H1 (cell line): Measurements from ENCODE around the gene KRTAP12-2.

Experiments
- CHD1 ChIP-seq: IDR thresholded peaks from 2 replicates; pipeline ENCODE4 v1.6.1; 2012; ENCODE audit warnings: low read depth, low read length, improper control_type of control experiment
- CHD7 ChIP-seq: fragments of 300-600 bp; sonication (generic); IDR thresholded peaks from 2 replicates; pipeline ENCODE4 v1.7.1; 2012; ENCODE audit warnings: low read length, moderate library complexity, mild to moderate bottlenecking, inconsistent platforms; ENCODE audit not compliant: insufficient replicate concordance
- CTCF ChIP-seq, 3 experiments: IDR thresholded peaks; 1 replicate in 2 of 3; 2 replicates in 1 of 3; pipeline versions ENCODE4 v1.5.1 to v1.6.1; 2011; ENCODE audit warnings: low read length in 3 of 3, mild to moderate bottlenecking in 3 of 3, inconsistent platforms in 2 of 3, low read depth in 1 of 3, moderate library complexity in 1 of 3; ENCODE audit not compliant: insufficient read depth in 1 of 3; ENCODE audit errors: control extremely low read depth in 1 of 3
- E2F6 ChIP-seq: IDR thresholded peaks from 2 replicates; pipeline ENCODE4 v1.6.1; 2012; ENCODE audit warnings: inconsistent platforms
- JUN ChIP-seq: IDR thresholded peaks from 2 replicates; pipeline ENCODE4 v1.6.1; 2011; ENCODE audit warnings: low read depth, mild to moderate bottlenecking, improper control_type of control experiment, low read length
- NANOG ChIP-seq: IDR thresholded peaks from 2 replicates; pipeline ENCODE4 v1.6.1; 2011; ENCODE audit warnings: low read length, low read depth, mild to moderate bottlenecking, inconsistent platforms; ENCODE audit not compliant: insufficient read depth, poor library complexity, severe bottlenecking
- NRF1 ChIP-seq: IDR thresholded peaks from 2 replicates; pipeline ENCODE4 v1.6.1; 2011; ENCODE audit warnings: mild to moderate bottlenecking, low read depth, low read length, improper control_type of control experiment
- POLR2A ChIP-seq, 2 experiments: IDR thresholded peaks; 1 replicate in 1 of 2; 2 replicates in 1 of 2; pipeline ENCODE4 v1.6.1; 2011; ENCODE audit warnings: low read depth in 2 of 2, low read length in 2 of 2, mild to moderate bottlenecking in 2 of 2; ENCODE audit errors: control extremely low read depth in 1 of 2
- RBBP5 ChIP-seq: IDR thresholded peaks from 2 replicates; pipeline ENCODE4 v1.7.1; 2012; ENCODE audit warnings: low read depth, mild to moderate bottlenecking, inconsistent platforms, low read length, moderate library complexity, borderline replicate concordance
- RNF2 ChIP-seq: fragments of 200-900, 300-1000 bp; sonication (generic); IDR thresholded peaks from 2 replicates; pipeline ENCODE4 v1.7.1; 2016; ENCODE audit warnings: borderline replicate concordance, low read depth, mild to moderate bottlenecking, antibody characterized with exemption, low read length; ENCODE audit not compliant: poor library complexity, severe bottlenecking; ENCODE audit errors: missing control alignments
- SIX5 ChIP-seq: IDR thresholded peaks from 2 replicates; pipeline ENCODE4 v1.6.1; 2011; ENCODE audit warnings: mild to moderate bottlenecking, low read depth, low read length
- SP2 ChIP-seq: IDR thresholded peaks from 2 replicates; pipeline ENCODE4 v1.6.1; 2012; ENCODE audit warnings: mild to moderate bottlenecking, low read length, inconsistent platforms
- TAF7 ChIP-seq: optimal IDR thresholded peaks from 2 replicates; pipeline ENCODE3; 2011; ENCODE audit warnings: low read depth, mild to moderate bottlenecking, inconsistent platforms, low read length, moderate library complexity, borderline replicate concordance

GRCh38 chr21:44650973-44651675 is 15.6 kb downstream of the KRTAP12-2 start:
- no peak for TF ChIP-seq JUN
- TF ChIP-seq RBBP5 = no peak
- no peak for TF ChIP-seq E2F6
- TF ChIP-seq NANOG = no peak
- no peak for TF ChIP-seq CHD1
- no peak for TF ChIP-seq NRF1
- TF ChIP-seq POLR2A (IDR thresholded peaks at IDR 0.05; ENCODE audit: control extremely low read depth in 1 of 2, low read depth in 2 of 2, low read length in 2 of 2) = no peak
- TF ChIP-seq CTCF (IDR thresholded peaks at IDR 0.05; ENCODE audit: control extremely low read depth in 1 of 3, insufficient read depth in 1 of 3, low read depth in 1 of 3, low read length in 3 of 3) = no peak
- no peak for TF ChIP-seq SIX5
- TF ChIP-seq CHD7 = no peak
- TF ChIP-seq RNF2 = no peak
- no peak for TF ChIP-seq SP2
- TF ChIP-seq TAF7 = no peak
